Measurements from ENCODE around the gene PPWD1.

PPWD1 gene

DNA sequence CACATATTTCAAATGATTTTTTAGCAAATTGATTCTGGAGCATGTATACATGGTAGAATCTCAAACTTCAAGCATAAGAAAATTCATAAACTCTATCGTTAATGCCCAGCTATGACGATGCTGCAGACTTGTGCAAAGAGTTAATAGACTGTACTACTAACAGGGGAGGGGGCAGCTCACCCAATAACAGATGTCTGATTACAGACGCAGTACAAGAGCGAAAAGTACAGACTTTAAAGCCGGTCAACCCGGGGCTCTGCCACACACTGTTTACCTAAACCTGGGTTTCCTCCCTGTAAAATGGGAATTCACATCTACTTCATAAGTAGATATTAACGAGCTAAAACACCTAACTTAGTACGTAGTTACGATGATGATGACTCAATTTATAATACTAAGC is 60.4 kb downstream of the PPWD1 start:
- DNase-seq (ENCODE audit: low read depth, low spot score), result no peak

DNA sequence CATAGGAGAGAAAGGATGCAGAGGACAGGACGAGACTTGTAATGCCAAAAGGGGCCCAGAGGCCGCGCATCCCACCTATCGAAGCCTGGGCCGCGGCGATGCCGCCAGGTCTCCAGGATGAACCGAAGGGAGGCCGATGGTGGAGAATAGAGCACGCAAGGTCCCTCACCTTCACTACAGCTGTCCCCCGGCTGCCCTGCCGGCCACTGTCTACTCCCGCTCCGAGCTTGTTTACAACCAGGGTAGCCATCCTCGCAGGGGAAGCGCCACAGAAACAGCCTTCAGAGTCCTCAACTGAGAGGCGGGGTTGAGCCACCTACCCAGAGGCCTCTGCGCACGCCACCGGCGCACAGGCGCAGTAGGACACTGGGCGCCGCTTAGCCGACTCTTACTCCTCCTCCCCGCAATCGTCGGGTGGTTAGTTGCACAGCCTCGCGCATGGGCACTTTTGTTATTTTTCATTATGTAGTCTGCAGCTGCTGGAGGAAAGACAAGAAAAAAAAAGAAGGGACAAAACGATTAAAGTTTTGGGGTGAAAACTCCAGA is 61.0 kb downstream of the PPWD1 start, which contains the start of gene TRIM23:
TSS of gene TRIM23 (minus strand) at position 309 of the 546 bp plus-strand sequence. CDS start at position 250, 59 bp downstream.
- DNase-seq (ENCODE audit: low read depth, low spot score), result peak; percentile 97

DNA sequence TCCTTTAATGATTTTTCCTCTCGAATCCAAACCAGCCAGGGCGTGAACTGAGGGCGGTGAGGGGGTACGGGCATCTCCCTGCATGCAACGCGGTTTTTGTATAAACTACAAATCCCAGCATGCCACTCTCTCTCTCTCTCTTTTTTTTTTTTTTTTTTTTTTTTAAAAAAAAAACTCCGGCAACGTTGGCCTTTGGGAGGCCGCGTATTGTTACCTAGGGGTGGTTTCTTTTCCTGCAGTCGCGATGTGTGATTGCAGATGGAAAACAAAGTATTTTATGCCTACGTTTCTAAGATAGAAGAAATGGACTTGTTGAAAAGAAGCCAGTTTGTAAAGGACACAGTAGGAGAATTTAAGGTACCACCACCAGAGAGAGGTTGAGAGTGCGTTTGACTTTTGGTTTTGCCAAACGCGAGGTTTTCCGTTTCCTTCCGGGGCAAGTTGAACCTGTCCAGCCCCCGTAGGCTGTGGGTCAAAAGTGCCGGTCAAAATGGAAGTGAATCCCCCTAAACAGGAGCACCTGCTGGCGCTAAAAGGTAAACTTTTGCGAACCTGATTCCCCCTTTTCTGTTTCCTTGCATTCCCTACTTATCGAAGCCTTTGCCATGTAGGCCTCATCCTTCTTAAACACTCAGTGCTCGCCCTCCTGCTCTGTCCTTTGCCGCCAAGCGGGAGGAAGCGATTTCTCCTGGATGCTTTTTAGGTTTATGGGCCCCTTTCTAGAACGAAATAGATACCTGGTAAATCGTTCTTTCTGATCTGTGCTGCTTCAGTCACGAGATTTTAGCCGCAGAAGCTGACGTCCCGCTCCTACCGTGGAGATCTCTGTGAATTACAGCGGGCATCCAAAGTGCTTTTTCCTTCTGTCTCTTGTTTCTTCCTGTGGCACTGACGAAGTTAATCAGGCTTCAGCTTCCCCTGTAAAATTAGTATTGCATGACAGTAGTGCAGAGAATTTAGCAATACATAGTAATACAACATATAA is 61.8 kb downstream of the PPWD1 start, which contains the start of the genes SHLD3 and TRAPPC13:
TSS of gene SHLD3 (plus strand) at position 457 of the 985 bp plus-strand sequence. CDS start 4,561 bp downstream, outside the sequence.
TSS of gene TRAPPC13 (plus strand) at position 457 of the 985 bp plus-strand sequence. CDS start at position 491, 34 bp downstream.
- peak; percentile 88 for DNase-seq (ENCODE audit: low read depth, low spot score)

DNA sequence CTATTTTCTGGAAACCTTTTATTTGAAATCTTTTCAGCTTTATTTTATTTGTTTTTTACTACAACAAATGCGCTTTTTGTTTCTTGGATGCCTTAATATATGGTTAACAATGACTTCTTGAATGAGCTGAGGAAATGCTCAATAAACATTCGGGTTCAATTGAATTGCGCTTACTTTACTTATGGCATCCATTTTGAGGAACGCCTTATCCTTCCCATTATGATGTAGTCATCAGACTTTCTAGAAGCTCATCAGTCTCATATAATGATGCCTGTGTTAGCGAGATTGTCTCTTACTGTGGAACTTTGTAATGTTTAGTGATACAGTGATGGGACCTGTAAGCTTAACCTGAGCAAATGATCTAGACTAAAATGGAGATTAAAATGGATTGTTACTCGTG is 62.6 kb downstream of the PPWD1 start:
- peak; percentile 1 for DNase-seq (ENCODE audit: low read depth, low spot score)

DNA sequence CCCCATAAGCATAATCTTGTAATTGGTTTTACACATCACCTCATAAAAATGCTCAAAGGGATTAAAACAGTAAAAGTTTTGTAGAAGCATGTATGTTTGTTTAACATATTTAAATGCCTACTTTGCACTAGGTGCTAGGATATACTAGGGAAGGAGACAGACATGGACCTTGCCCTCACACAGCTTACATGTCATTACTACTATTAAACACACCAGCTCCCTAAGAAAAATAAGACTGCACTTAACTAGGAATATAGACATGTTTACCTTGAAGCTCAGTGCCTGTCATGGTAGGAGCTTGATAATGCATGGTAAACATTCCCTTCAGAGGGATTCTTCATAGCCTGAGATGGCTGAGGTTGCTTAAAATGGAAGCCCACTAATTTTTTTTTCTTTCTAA is 67.9 kb downstream of the PPWD1 start:
- no peak for DNase-seq (ENCODE audit: low read depth, low spot score)

All from astrocyte of the hippocampus (primary cell).